Endothelial cell of umbilical vein (primary cell): ENCODE measurements around the gene RRP1.

ENCODE experiments used
- EZH2 ChIP-seq: IDR thresholded peaks from 2 replicates; pipeline ENCODE4 v1.6.1; 2012; ENCODE audit warnings: borderline replicate concordance, low read depth, mild to moderate bottlenecking, moderate library complexity, low read length, inconsistent platforms; ENCODE audit not compliant: severe bottlenecking
- FOS ChIP-seq: IDR thresholded peaks from 2 replicates; pipeline ENCODE4 v1.6.1; 2011; ENCODE audit warnings: mild to moderate bottlenecking, low read length, moderate library complexity, borderline replicate concordance; ENCODE audit not compliant: insufficient read depth
- GATA2 ChIP-seq: IDR thresholded peaks from 2 replicates; pipeline ENCODE4 v1.7.0; 2011; ENCODE audit warnings: low read depth, mild to moderate bottlenecking, moderate library complexity, mixed read lengths, low read length; ENCODE audit not compliant: insufficient read length, insufficient read depth
- JUN ChIP-seq: IDR thresholded peaks from 2 replicates; pipeline ENCODE4 v1.6.1; 2011; ENCODE audit warnings: borderline replicate concordance, low read depth; ENCODE audit not compliant: insufficient read length, insufficient read depth
- MYC ChIP-seq: IDR thresholded peaks from one replicate; pipeline ENCODE4 v1.6.1; 2011; ENCODE audit warnings: mild to moderate bottlenecking, low read depth, low read length
- POLR2A ChIP-seq: IDR thresholded peaks from 2 replicates; pipeline ENCODE4 v1.6.1; 2012; ENCODE audit warnings: low read depth, mild to moderate bottlenecking, control low read depth, low read length
- POLR2AphosphoS5 ChIP-seq: IDR thresholded peaks from 2 replicates; pipeline ENCODE4 v1.6.1; 2012; ENCODE audit warnings: low read depth, mild to moderate bottlenecking, control low read depth, low read length, moderate library complexity; ENCODE audit not compliant: insufficient read depth
- TF ChIP-seq, protein P1 (sequence below), 2 donors: IDR thresholded peaks; 1 replicate in 1 of 2; 2 replicates in 1 of 2; pipeline ENCODE4 v1.5.1; 2011; ENCODE audit warnings: low read length in 2 of 2, mild to moderate bottlenecking in 2 of 2, moderate library complexity in 2 of 2, control low read depth in 1 of 2, inconsistent platforms in 1 of 2, low read depth in 1 of 2; ENCODE audit not compliant: insufficient read depth in 1 of 2; ENCODE audit errors: extremely low read depth in 1 of 2
- TF ChIP-seq, protein P2 (sequence below): IDR thresholded peaks from 2 replicates; pipeline ENCODE4 v1.6.1; 2011; ENCODE audit not compliant: insufficient read depth, insufficient read length

DNA sequence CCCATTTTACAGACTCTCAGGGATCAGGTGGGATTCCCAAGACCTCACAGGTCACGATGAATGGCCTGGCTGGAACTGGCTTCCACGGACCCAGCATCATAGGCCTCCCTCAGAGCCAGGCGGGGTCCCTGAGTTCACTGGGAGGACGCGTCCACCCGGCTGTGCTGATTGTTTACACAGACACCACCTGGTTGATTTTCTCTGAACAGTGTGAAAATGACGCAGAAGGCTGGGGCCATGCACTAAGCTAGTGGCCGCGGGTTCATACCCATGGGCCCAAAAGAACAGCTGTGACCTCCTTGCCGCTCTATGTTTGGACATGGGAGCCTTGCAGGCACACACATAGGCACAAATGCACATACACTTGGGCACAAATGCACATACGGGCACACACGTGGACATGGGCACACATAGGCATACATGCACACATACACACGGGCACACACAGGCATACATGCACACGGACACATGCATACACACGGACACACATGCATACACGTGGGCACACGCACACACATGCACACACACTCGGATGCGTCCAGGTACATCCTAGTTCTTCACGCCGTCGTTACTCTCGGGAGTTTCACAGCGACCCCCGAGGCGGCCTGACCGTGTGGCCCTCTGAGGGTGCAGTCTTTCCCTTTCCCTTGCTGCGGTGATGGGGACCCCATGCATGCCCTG is 36.5 kb upstream of the RRP1 start:
- no peak for TF ChIP-seq POLR2AphosphoS5
- TF ChIP-seq EZH2 = no peak
- TF ChIP-seq, protein P1, sequence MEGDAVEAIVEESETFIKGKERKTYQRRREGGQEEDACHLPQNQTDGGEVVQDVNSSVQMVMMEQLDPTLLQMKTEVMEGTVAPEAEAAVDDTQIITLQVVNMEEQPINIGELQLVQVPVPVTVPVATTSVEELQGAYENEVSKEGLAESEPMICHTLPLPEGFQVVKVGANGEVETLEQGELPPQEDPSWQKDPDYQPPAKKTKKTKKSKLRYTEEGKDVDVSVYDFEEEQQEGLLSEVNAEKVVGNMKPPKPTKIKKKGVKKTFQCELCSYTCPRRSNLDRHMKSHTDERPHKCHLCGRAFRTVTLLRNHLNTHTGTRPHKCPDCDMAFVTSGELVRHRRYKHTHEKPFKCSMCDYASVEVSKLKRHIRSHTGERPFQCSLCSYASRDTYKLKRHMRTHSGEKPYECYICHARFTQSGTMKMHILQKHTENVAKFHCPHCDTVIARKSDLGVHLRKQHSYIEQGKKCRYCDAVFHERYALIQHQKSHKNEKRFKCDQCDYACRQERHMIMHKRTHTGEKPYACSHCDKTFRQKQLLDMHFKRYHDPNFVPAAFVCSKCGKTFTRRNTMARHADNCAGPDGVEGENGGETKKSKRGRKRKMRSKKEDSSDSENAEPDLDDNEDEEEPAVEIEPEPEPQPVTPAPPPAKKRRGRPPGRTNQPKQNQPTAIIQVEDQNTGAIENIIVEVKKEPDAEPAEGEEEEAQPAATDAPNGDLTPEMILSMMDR (IDR thresholded peaks at IDR 0.05; ENCODE audit: extremely low read depth in 1 of 2, insufficient read depth in 1 of 2, low read depth in 1 of 2, low read length in 2 of 2) = no peak
- no peak for TF ChIP-seq POLR2A
- TF ChIP-seq, protein P2, sequence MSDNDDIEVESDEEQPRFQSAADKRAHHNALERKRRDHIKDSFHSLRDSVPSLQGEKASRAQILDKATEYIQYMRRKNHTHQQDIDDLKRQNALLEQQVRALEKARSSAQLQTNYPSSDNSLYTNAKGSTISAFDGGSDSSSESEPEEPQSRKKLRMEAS = no peak
- no peak for TF ChIP-seq GATA2
- no peak for TF ChIP-seq MYC
- TF ChIP-seq JUN = no peak
- no peak for TF ChIP-seq FOS
